Neuronal stem cell (in vitro differentiated cells): ENCODE data around the gene CEP112.

ENCODE experiments used
- DNase-seq: peaks from one replicate; pipeline ENCODE4 v3.0.0-alpha.2; 2013; ENCODE audit warnings: low spot score
- H2AFZ ChIP-seq: one replicate; pipeline ENCODE4 v1.6.1; 2013; ENCODE audit warnings: mild to moderate bottlenecking, low read length, inconsistent platforms
- H2AK5ac ChIP-seq: 2 replicates; pipeline ENCODE4 v1.6.1; 2013; ENCODE audit warnings: low read depth, mild to moderate bottlenecking, inconsistent platforms, low read length, moderate library complexity, mixed read lengths
- H2BK120ac ChIP-seq: 2 replicates; pipeline ENCODE4 v1.6.1; 2013; ENCODE audit warnings: low read depth, mild to moderate bottlenecking, inconsistent platforms, low read length, moderate library complexity, mixed read lengths
- H2BK12ac ChIP-seq: one replicate; pipeline ENCODE4 v1.6.1; 2013; ENCODE audit warnings: low read length, inconsistent platforms
- H2BK15ac ChIP-seq: 2 replicates; pipeline ENCODE4 v1.6.1; 2013; ENCODE audit warnings: mild to moderate bottlenecking, low read length, inconsistent platforms, mixed read lengths
- H2BK5ac ChIP-seq: one replicate; pipeline ENCODE4 v1.6.1; 2013; ENCODE audit warnings: inconsistent platforms, mild to moderate bottlenecking, low read length, moderate library complexity
- H3K14ac ChIP-seq: one replicate; pipeline ENCODE4 v1.6.1; 2013; ENCODE audit warnings: low read length, inconsistent platforms
- H3K18ac ChIP-seq: 2 replicates; pipeline ENCODE4 v1.6.1; 2013; ENCODE audit warnings: low read length, inconsistent platforms
- H3K23ac ChIP-seq: 2 replicates; pipeline ENCODE4 v1.6.1; 2013; ENCODE audit warnings: low read depth, mild to moderate bottlenecking, mixed read lengths, low read length, inconsistent platforms; ENCODE audit not compliant: poor library complexity
- H3K27ac ChIP-seq: replicated peaks from 3 replicates; pipeline ENCODE4 v1.5.1; 2013; ENCODE audit warnings: low read length, inconsistent platforms
- H3K27me3 ChIP-seq, 3 experiments: 2 replicates each; pipeline ENCODE4 v1.6.1; 2013; ENCODE audit warnings: low read length in 3 of 3, mild to moderate bottlenecking in 2 of 3, inconsistent platforms in 1 of 3, low read depth in 1 of 3, mixed read lengths in 1 of 3, moderate library complexity in 1 of 3; ENCODE audit not compliant: control insufficient read depth in 3 of 3, insufficient read depth in 3 of 3
- H3K36me3 ChIP-seq, 2 donors: replicated peaks in 1 of 2; 2 replicates each; pipeline ENCODE4 v1.6.1; 2013; ENCODE audit warnings: low read length in 2 of 2; ENCODE audit not compliant: control insufficient read depth in 2 of 2, insufficient read depth in 2 of 2
- H3K4ac ChIP-seq: 2 replicates; pipeline ENCODE4 v1.6.1; 2013; ENCODE audit warnings: inconsistent platforms, mild to moderate bottlenecking, low read length, moderate library complexity
- H3K4me1 ChIP-seq, 2 donors: 1 replicate in 1 of 2; 2 replicates in 1 of 2; pipeline ENCODE4 v1.6.1; 2013; ENCODE audit warnings: low read length in 2 of 2, low read depth in 1 of 2; ENCODE audit not compliant: control insufficient read depth in 2 of 2, insufficient read depth in 1 of 2
- H3K4me2 ChIP-seq: one replicate; pipeline ENCODE4 v1.6.1; 2013; ENCODE audit warnings: mild to moderate bottlenecking, low read length, inconsistent platforms; ENCODE audit not compliant: insufficient read depth, poor library complexity, severe bottlenecking
- H3K4me3 ChIP-seq, 2 donors: 2 replicates each; pipeline ENCODE4 v1.5.1; 2013; ENCODE audit warnings: low read length in 2 of 2, mild to moderate bottlenecking in 2 of 2, inconsistent platforms in 1 of 2, moderate library complexity in 1 of 2
- H3K79me1 ChIP-seq: one replicate; pipeline ENCODE4 v1.6.1; 2013; ENCODE audit warnings: low read depth, mild to moderate bottlenecking, inconsistent platforms, low read length, moderate library complexity
- H3K9ac ChIP-seq: one replicate; pipeline ENCODE4 v1.6.1; 2013; ENCODE audit warnings: mild to moderate bottlenecking, low read depth, low read length, inconsistent platforms; ENCODE audit not compliant: poor library complexity
- H3K9me3 ChIP-seq, 2 donors: replicated peaks in 1 of 2; 2 replicates each; pipeline versions ENCODE3 to v1.6.1; 2013; ENCODE audit warnings: low read length in 2 of 2, mild to moderate bottlenecking in 2 of 2, inconsistent platforms in 1 of 2, low read depth in 1 of 2, mixed read lengths in 1 of 2, moderate library complexity in 1 of 2; ENCODE audit not compliant: control insufficient read depth in 2 of 2, insufficient read depth in 1 of 2
- H4K8ac ChIP-seq: one replicate; pipeline ENCODE4 v1.6.1; 2013; ENCODE audit warnings: low read depth, mild to moderate bottlenecking, inconsistent platforms, low read length, moderate library complexity
- H4K91ac ChIP-seq: one replicate; pipeline ENCODE4 v1.6.1; 2013; ENCODE audit warnings: low read length, low read depth, mild to moderate bottlenecking, inconsistent platforms; ENCODE audit not compliant: poor library complexity
- WGBS, 2 donors: extraction: QIAGEN DNeasy Blood & Tissue Kit; methylation state at CpG; one replicate each; pipeline ENCODE4 v1.1.7; 2013; ENCODE audit warnings: missing lambda C conversion rate in 2 of 2, mixed read lengths in 1 of 2; ENCODE audit not compliant: insufficient read length in 2 of 2, insufficient replicate concordance in 1 of 2; ENCODE audit errors: extremely low coverage in 2 of 2; 5-methylcytosine and 5-hydroxymethylcytosine counted together

CEP112 gene

DNA sequence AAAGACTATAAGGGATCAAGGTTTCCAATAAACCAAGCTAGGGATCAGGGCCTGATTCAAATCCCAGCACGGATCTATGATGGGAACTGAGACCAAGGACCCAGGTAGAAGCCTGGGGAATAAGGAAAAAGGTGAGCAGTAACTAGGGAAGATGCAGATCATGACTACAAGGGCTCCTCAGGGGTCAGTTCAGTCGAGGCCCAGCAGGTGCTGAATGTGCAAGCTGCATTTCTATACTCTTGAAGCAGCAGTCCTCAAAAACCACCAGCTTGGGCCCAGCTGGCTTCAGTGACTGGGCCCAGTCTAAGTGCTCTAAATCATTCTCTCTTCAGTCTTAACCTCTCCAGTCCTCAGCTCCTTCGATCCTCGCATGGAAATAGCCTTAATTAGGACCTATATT lies 401.7 kb downstream of the CEP112 start:
- Histone ChIP-seq H3K4me2 (no peak overlapping the region), H3K9me3 (no peaks in the 10 kb centered on the region), H2BK5ac (no peak overlapping the region), H3K9ac (no peak overlapping the region), H2AK5ac (no peak overlapping the region), H3K18ac (no peak overlapping the region), H3K27ac (no peak overlapping the region), H3K4ac (no peak overlapping the region), H3K4me1 (no peaks in the 10 kb centered on the region), H4K8ac (no peak overlapping the region), H3K4me3 (no peak overlapping the region), H3K79me1 (no peaks in the 10 kb centered on the region), H2BK12ac (no peak overlapping the region), H4K91ac (no peak overlapping the region), H3K23ac (no peak overlapping the region), H3K27me3 (no peaks in the 10 kb centered on the region), H2AFZ (no peak overlapping the region), H2BK15ac (no peak overlapping the region), H2BK120ac (no peak overlapping the region), H3K14ac (no peak overlapping the region), H3K36me3 (no peaks in the 10 kb centered on the region)
- DNase-seq: no peak
- no CpG with 5 or more reads among the region's 4 CpGs for WGBS, 2 donors

DNA sequence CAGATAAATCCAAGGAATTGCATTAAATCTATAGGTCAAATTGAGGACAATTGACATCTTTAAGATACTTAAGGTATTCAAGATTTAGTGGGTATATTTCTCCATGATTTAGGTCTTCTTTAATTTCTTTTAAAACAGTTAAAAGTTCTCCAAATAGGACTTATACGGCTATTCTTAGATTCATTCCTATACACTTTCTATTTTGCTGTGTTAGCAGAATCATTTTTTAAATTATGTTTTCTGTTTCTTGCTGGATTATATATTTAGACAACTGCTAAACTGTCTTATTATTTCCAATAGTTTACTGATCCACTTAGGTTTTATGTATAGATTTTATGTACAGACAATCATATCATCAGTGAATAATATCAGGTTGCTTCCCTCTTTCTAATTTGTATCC lies 404.4 kb downstream of the CEP112 start:
- Histone ChIP-seq H4K91ac (no peak overlapping the region), H2BK5ac (no peak overlapping the region), H3K18ac (no peak overlapping the region), H2AK5ac (no peak overlapping the region), H3K27ac (no peak overlapping the region), H2BK12ac (no peak overlapping the region), H3K14ac (no peak overlapping the region), H2BK15ac (no peak overlapping the region), H3K23ac (no peak overlapping the region), H2AFZ (no peak overlapping the region), H3K79me1 (no peaks in the 10 kb centered on the region), H2BK120ac (no peak overlapping the region), H3K9ac (no peak overlapping the region), H3K27me3 (no peaks in the 10 kb centered on the region), H3K9me3 (no peaks in the 10 kb centered on the region), H3K36me3 (no peaks in the 10 kb centered on the region), H3K4me3 (no peak overlapping the region), H3K4ac (no peak overlapping the region), H3K4me2 (no peak overlapping the region), H4K8ac (no peak overlapping the region), H3K4me1 (no peaks in the 10 kb centered on the region)
- WGBS, 2 donors: no CpG with 5 or more reads among the region's 1 CpG
- DNase-seq: no peak

DNA sequence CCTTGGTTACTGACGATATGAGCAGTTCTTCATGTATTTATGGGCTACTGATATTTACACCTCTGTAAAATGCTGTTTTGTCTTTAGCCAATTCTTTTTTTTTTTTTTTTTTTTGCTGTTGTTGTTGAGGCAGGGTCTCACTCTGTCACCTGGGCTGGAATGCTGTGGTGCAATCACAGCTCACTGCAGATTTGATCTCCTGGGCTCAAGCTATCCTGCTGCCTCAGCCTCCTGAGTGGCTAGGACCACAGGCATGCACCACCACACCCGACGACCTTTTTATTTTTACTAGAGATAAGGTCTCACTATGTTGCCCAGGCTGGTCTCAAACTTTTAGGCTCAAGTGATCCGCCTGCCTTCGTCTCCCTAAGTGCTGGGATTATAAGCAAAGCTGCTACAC lies 405.5 kb downstream of the CEP112 start:
- Histone ChIP-seq H3K4me3 (no peak overlapping the region), H3K4me1 (no peaks in the 10 kb centered on the region), H2AK5ac (no peak overlapping the region), H3K9me3 (no peaks in the 10 kb centered on the region), H3K18ac (no peak overlapping the region), H3K23ac (no peak overlapping the region), H3K14ac (no peak overlapping the region), H2AFZ (no peak overlapping the region), H3K4me2 (no peak overlapping the region), H3K27ac (no peak overlapping the region), H2BK15ac (no peak overlapping the region), H4K91ac (no peak overlapping the region), H2BK120ac (no peak overlapping the region), H2BK12ac (no peak overlapping the region), H3K79me1 (no peaks in the 10 kb centered on the region), H3K36me3 (no peaks in the 10 kb centered on the region), H3K27me3 (no peaks in the 10 kb centered on the region), H2BK5ac (no peak overlapping the region), H3K4ac (no peak overlapping the region), H3K9ac (no peak overlapping the region), H4K8ac (no peak overlapping the region)
- no peak for DNase-seq
- no CpG with 5 or more reads among the region's 5 CpGs for WGBS, 2 donors

DNA sequence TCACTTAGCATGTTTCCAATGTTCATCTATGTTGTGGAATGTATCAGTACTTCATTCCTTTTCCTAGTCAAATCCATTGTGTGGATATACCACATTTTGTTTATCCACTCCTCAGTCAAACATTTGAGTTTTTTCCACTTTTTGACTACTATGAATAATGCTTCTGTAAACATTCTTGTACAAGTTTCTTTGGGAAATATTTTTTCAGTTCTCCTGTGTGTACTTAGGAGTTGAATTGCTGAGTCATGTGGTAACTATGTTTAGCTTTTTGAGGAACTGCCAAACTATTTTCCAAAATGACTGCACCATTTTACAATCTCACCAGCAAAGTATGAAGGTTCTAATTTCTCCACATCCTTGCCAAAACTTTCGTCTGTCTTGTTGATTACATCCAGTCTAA lies 406.8 kb downstream of the CEP112 start:
- no peak overlapping the region for H3K4me3 ChIP-seq
- WGBS, 2 donors: no CpG with 5 or more reads among the region's 1 CpG
- no peak overlapping the region for H2AFZ ChIP-seq
- no peaks in the 10 kb centered on the region for H3K9me3 ChIP-seq
- H4K91ac ChIP-seq: no peak overlapping the region
- H3K27me3 ChIP-seq: no peaks in the 10 kb centered on the region
- no peak overlapping the region for H3K23ac ChIP-seq
- H2BK15ac ChIP-seq: no peak overlapping the region
- no peak overlapping the region for H2AK5ac ChIP-seq
- no peaks in the 10 kb centered on the region for H3K79me1 ChIP-seq
- no peak overlapping the region for H3K14ac ChIP-seq
- no peak overlapping the region for H2BK12ac ChIP-seq
- no peak for DNase-seq
- H3K36me3 ChIP-seq: no peaks in the 10 kb centered on the region
- H4K8ac ChIP-seq: no peak overlapping the region
- no peak overlapping the region for H3K18ac ChIP-seq
- no peak overlapping the region for H3K9ac ChIP-seq
- H3K4ac ChIP-seq: no peak overlapping the region
- no peaks in the 10 kb centered on the region for H3K4me1 ChIP-seq
- H3K27ac ChIP-seq: no peak overlapping the region
- no peak overlapping the region for H2BK120ac ChIP-seq
- H2BK5ac ChIP-seq: no peak overlapping the region
- no peak overlapping the region for H3K4me2 ChIP-seq
